Non-pigmented ciliary epithelial cell (primary cell): ENCODE results near the gene CAMTA1.

Source experiments
- DNase-seq: peaks from one replicate; pipeline ENCODE4 v3.0.0-alpha.2; 2010; ENCODE audit warnings: low read depth

CAMTA1 gene

GRCh38 chr1:7077136-7077535 lies 291.9 kb downstream of the CAMTA1 start:
- DNase-seq, result no peak

GRCh38 chr1:7077970-7078369 lies 292.7 kb downstream of the CAMTA1 start:
- DNase-seq, result no peak

- no peak for DNase-seq
Observed at GRCh38 chr1:7079637-7080036, 294.4 kb downstream of the CAMTA1 start.

DNA sequence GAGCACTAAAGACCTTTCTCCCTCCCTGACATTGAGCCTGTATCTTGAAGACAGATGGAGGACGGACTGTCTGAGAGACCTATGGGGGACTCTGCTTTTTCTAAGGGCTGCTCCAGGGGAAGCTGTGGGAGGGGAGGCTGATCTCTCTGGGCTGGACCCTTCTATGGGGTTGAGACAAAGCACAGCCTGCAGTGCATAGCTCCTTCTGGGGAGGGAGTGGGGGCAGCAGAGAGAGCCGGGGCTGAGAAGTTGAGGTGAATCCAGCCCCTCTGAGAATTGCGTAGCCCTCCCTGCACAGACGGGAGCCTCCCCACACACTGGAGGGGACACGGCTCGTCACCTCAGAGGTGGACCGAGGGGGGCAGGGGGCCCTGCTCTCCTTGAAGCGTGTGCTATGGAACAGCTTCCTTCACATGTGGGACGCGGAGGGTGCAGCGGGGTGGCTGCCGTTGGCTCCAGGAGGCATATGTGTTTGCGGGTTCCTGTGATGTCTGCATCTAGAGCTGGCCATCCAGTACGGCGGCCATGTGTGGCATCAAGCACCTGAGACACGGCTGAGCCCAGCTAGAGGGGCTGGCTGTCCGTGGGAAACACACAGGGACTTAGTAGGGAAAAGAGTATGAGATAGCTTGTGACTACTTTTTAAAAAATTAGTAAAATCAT lies 299.1 kb downstream of the CAMTA1 start:
- no peak for DNase-seq

DNA sequence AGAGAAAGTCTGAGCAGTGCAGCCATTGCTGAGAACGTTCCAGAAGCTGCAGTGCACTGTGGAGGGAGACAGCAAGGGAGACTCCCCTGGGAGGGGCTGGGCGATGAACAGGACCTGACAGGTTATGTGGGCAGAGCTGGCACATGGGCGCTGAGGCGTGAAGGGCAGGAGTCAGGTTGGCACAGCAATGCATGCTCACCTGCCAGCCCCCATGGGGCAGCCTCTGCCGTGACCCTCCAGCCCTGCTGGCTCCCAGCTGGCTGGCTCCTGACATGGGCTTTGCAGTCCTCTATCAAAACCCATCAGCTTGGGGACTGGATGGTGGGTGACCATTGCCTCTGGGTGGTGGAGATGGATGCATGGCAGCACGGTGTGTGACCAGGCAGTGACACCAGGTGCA lies 300.3 kb downstream of the CAMTA1 start:
- DNase-seq, result no peak

GRCh38 chr1:7086106-7086505 lies 300.9 kb downstream of the CAMTA1 start:
- no peak for DNase-seq

DNA sequence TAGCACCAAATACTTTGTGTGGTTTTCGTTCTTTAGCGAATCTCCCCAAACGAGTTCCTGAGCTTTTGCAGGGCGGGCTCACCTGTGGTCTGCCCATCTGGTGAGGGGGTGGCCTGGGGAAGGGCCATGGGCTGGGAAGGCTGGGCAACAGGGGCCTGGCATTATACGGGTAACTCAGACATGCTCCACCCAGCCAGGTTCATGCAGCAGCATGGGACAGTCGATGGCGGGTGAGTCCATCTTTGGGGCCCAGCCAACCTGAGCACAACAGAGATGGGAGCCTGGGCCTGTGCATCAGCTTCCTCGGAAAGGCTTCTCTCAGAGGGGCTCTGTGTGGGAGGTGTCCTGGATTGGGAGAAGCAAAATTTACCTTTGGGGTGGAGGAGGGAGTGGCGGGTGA lies 302.6 kb downstream of the CAMTA1 start:
- DNase-seq, result no peak

DNA sequence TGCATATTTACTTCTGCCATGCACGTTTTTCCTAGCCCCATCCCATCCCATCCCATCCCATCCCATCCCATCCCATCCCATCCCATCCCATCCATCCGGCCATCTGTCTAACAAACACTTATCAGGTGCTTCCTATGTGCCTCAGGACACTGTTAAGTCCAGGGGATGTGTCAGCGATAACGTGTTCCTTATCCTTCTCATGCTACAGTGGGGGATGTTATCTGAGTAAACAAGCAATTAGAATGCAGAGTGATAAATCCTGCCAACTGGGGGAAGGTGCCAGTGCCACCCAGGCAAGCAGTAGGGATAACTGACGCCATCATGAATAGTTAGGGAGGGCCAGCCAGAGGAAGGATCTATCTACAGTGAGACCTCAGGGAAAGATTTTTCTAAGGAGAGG lies 304.2 kb downstream of the CAMTA1 start:
- DNase-seq, result no peak

- no peak for DNase-seq
Observed at GRCh38 chr1:7093297-7093696, 308.0 kb downstream of the CAMTA1 start.

DNA sequence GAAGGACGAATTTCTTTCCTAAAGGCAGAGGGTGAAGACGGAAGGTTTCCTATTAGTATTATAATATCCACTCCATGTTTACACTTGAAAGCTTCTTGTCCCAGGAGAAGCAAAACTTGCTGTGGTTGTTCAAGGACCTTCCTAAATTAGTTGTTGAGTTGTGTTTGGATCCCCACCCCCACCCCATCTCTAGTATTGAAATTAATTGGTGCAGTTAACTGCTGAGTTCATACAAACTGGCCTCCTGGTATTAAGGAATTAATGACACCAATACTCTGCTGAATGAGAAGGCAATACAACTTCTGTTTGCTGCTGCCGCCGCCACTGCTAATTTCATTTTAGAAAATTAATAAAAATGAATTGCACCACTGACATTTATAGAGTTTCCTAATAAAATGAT lies 308.8 kb downstream of the CAMTA1 start:
- DNase-seq, result no peak

DNA sequence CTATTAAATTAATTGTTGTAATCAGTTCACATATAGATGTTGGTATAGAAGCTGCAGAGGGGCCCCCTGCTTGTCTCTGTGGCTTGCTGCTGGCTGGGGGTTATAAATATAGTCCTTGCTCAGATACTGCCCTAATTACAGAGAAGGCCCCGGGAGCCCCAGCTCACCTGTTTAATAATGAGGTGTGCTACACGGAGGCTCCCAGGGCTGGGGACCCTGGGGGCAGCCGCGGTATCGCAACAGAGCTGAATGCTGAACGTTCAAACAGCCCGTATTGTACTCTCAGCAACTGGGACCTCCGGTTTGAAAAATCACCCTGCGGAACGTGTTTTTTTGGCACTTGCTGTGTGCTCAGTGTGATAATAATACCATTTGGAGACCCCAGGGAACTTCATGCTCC lies 309.3 kb downstream of the CAMTA1 start:
- no peak for DNase-seq

DNA sequence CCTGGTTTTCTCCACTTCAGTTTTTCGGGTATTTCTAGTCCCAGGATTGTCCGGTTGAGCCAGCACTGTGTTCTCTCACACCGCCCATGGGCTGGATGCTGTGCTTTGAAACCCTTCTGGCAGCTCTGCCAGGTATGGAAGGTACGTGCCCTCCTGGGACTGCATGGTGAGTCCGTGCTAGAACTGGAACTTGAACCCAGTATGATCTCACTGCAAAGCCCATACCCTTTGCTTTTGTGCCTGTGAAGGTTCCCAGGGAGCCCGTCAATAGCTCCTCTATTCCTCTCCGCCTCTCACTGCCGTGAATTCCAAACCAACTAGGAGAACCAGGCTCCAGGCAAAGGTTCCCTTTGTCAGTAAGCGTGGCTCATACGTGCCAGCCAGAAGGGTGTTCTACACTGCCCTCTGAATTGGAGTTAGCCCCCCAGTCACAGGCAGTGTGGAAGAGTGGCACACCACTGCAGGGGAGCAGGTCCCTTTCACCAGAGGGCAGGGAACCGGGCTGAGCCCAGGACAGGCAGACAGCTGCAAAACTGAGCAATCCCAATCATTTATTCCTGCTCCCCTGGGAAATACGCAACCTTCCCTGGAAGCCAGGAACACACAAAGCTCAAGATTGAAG lies 310.2 kb downstream of the CAMTA1 start:
- DNase-seq, result no peak

DNA sequence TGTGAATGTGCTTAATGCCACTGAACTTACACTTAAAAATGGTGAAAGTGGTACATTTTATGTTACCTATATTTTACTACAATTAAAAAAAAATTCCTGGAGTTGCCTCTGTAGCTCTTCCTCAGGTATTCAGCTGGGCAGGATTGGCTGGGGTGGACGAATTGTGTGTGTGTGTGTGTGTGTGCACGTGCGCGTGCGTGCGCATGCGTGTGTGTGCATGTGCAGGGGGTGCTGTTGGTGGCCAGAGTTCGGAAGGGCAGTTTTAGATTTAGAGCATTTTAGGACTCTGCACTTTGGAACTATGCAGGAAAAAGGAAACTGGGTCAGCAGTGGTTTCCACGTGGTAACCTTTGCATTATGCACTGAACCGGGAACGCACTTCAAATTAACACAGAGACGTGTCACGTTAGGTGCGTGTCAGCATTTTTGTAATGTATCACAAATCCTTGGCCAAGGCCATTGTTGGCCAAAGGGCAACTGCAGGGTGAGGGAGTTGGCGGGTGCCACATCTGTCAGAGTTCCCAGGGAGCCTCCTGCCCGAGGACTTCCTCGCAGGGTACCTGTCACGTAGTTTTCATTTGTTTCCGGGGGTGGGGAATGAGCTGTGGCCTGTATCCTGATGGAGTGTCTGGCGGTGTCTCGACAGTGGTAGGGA lies 312.8 kb downstream of the CAMTA1 start:
- no peak for DNase-seq

- DNase-seq, result no peak
Observed at GRCh38 chr1:7098641-7099040, 313.4 kb downstream of the CAMTA1 start.

- DNase-seq, result no peak
Observed at GRCh38 chr1:7100479-7100878, 315.2 kb downstream of the CAMTA1 start.

- no peak for DNase-seq
Observed at GRCh38 chr1:7101187-7101586, 315.9 kb downstream of the CAMTA1 start.

GRCh38 chr1:7103361-7103782 lies 318.1 kb downstream of the CAMTA1 start:
- no peak for DNase-seq

GRCh38 chr1:7103874-7104273 lies 318.6 kb downstream of the CAMTA1 start:
- DNase-seq, result no peak

DNA sequence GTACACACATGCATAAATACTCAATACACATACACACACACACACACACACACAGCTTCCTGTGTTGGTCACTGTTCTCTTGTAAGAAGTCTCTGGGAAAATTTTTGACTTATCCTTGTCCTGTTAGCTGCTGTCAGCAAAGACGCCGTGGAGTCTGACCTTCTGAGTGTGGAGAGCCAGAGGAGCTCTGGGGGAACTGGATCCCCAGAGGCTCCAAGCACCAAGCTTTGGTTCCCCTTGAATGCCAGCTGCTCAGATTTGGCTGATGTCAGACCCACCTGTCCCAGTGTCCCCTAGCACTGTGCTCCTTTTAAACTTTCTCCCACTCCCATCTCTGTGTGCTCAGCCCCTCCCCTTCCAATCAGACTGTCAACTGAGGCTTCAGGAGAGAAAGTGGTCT lies 319.1 kb downstream of the CAMTA1 start:
- DNase-seq, result no peak

DNA sequence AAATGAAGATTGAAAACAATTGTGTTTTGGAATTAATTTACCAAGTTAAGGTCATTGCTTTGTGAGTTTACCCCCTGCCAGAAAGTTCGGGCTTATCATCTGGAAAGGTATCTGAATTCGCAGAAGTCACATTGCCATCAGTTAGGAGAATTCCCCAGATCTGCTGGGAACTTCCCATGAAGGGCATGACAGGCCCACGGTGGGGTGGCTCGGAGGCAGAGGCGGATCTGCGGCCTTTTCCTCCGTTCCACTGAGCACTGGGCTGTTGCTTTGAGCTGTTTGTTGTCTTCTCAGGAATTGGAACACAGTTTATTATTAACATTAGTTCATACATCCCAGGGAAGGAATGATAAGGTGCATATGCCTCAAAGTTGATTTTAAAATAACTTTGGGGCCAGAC lies 320.0 kb downstream of the CAMTA1 start:
- no peak for DNase-seq

GRCh38 chr1:7106442-7107108 lies 321.3 kb downstream of the CAMTA1 start:
- DNase-seq, result no peak

- no peak for DNase-seq
Observed at GRCh38 chr1:7107109-7107830, 322.0 kb downstream of the CAMTA1 start.
